ENCODE data around the gene HIF3A. TPM values are rescaled to one million over a fixed set of nuclear protein-coding genes. Genes with fewer than 3 reads are reported as not detected.

The HIF3A gene
- total and polyA plus RNA-seq, 9 of the 15 experiments (the other 6 are each of a cell fraction or from before 2014, with no cell fraction given): 0.29 TPM; not detected in 8

- H3K4me3 ChIP-seq: no peak overlapping the region
- H3K4me2 ChIP-seq (ENCODE audit: insufficient read depth, low read length): no peak overlapping the region
- POLR2A ChIA-PET: interaction anchor here (0.6 to 2.4 kb wide), 3 partner anchors 9 to 81 kb away, joined by 3 to 10 read pairs (median 5); partner anchors contain the start of gene PPP5C
- peaks cover 44% of the 10 kb centered on the region for H3K79me2 ChIP-seq (ENCODE audit: control insufficient read depth, insufficient read depth, low read length)
- no peak for ATAC-seq
- in situ Hi-C loops (cut with MboI) (no loop called here), intact Hi-C loops (cut with micrococcal nuclease) (no loop called here)
- peaks cover 67% of the 10 kb centered on the region for H3K36me3 ChIP-seq (ENCODE audit: control insufficient read depth, insufficient read depth, low read length)
- no peak overlapping the region for H2AFZ ChIP-seq (ENCODE audit: low read depth, low read length)
- CTCF ChIA-PET (ENCODE audit: low intra/inter-chr PET ratio): no interaction called here
- H3K4me1 ChIP-seq (replicated peaks in 1 of 2; ENCODE audit: control insufficient read depth in 2 of 2, insufficient read depth in 2 of 2, low read length in 2 of 2): no peaks in the 10 kb centered on the region
- no peak overlapping the region for H3K9ac ChIP-seq (ENCODE audit: insufficient read depth in 1 of 2, low read depth in 2 of 2, low read length in 2 of 2)
- BruUV-seq (replicated peaks): no TSS peak
- FAIRE-seq: no peak
- no peaks in the 10 kb centered on the region for H4K20me1 ChIP-seq (replicated peaks; ENCODE audit: control insufficient read depth, insufficient read depth, low read length)
- no peaks in the 10 kb centered on the region for H3K9me3 ChIP-seq (replicated peaks; ENCODE audit: control insufficient read depth, insufficient read depth, low read depth, low read length)
- TF ChIP-seq FOXK1 (CRISPR knock-in tag; IDR thresholded peaks at IDR 0.05; ENCODE audit: borderline replicate concordance): no peak
- no peak for TF ChIP-seq RNF2 (IDR thresholded peaks at IDR 0.05)
- TF ChIP-seq ETS2 (tag; IDR thresholded peaks at IDR 0.05; ENCODE audit: borderline replicate concordance, poor library complexity, severe bottlenecking): no peak
- TF ChIP-seq MED1 (CRISPR knock-in tag; IDR thresholded peaks at IDR 0.05; ENCODE audit: borderline replicate concordance): no peak
- TF ChIP-seq, protein P1, sequence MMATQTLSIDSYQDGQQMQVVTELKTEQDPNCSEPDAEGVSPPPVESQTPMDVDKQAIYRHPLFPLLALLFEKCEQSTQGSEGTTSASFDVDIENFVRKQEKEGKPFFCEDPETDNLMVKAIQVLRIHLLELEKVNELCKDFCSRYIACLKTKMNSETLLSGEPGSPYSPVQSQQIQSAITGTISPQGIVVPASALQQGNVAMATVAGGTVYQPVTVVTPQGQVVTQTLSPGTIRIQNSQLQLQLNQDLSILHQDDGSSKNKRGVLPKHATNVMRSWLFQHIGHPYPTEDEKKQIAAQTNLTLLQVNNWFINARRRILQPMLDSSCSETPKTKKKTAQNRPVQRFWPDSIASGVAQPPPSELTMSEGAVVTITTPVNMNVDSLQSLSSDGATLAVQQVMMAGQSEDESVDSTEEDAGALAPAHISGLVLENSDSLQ (IDR thresholded peaks at IDR 0.05): no peak
- TF ChIP-seq ZNF695 (CRISPR knock-in tag; IDR thresholded peaks at IDR 0.05): no peak
- no peak for TF ChIP-seq HMBOX1 (IDR thresholded peaks at IDR 0.05)
- TF ChIP-seq NFRKB (IDR thresholded peaks at IDR 0.05; ENCODE audit: low read depth): no peak
- TF ChIP-seq ZNF408 (CRISPR knock-in tag; IDR thresholded peaks at IDR 0.05; ENCODE audit: low read depth): no peak
- no peak for TF ChIP-seq RFX7 (CRISPR knock-in tag; IDR thresholded peaks at IDR 0.05)
- no peak overlapping the region for H3K27ac ChIP-seq (ENCODE audit: extremely low read depth, low read depth, low read length)
- DNase-seq (ENCODE audit: extremely low read depth in 1 of 4, low spot score in 3 of 4): no peak
- WGBS (ENCODE audit: insufficient coverage, low coverage, missing lambda C conversion rate): 96% methylated on average over 2 of the region's 2 CpGs
- H3K9me1 ChIP-seq (ENCODE audit: control insufficient read depth, insufficient read depth, low read length): no peaks in the 10 kb centered on the region
- no peaks in the 10 kb centered on the region for H3K27me3 ChIP-seq (ENCODE audit: control insufficient read depth in 2 of 2, insufficient read depth in 2 of 2, low read length in 2 of 2)
Measured at GRCh38 chr19:46364359-46364758, 67.5 kb downstream of the HIF3A start.
